K562 (cell line): Measurements from ENCODE around the gene ANXA3. TPM values are rescaled to one million over a fixed set of nuclear protein-coding genes. Genes with fewer than 3 reads are reported as not detected.

Experiments
- E2F5 ChIP-seq: sonication (generic); formaldehyde crosslinking; IDR thresholded peaks from 2 replicates; pipeline ENCODE4 v1.8.0; 2022; ENCODE audit warnings: mild to moderate bottlenecking, missing genetic modification reagents
- E2F6 ChIP-seq, 2 experiments: IDR thresholded peaks; 2 replicates each; pipeline ENCODE4 v1.6.1; 2011; ENCODE audit warnings: borderline replicate concordance in 1 of 2, control low read depth in 1 of 2, low read depth in 1 of 2, low read length in 1 of 2, mild to moderate bottlenecking in 1 of 2, mixed read lengths in 1 of 2, moderate library complexity in 1 of 2; ENCODE audit not compliant: insufficient read depth in 1 of 2, insufficient read length in 1 of 2, poor library complexity in 1 of 2, severe bottlenecking in 1 of 2; ENCODE audit errors: extremely low read depth in 1 of 2
- JUND ChIP-seq, 2 experiments: IDR thresholded peaks; 2 replicates in 1 of 2; 3 replicates in 1 of 2; pipeline ENCODE4 v1.6.1; 2011; ENCODE audit warnings: borderline replicate concordance in 2 of 2, low read depth in 2 of 2, low read length in 2 of 2, improper control_type of control experiment in 1 of 2, missing biosample characterization in 1 of 2, missing genetic modification characterization in 1 of 2, missing genetic modification reagents in 1 of 2
- KLF10 ChIP-seq: fragments of 250-450 bp; sonication (Bioruptor Pico); IDR thresholded peaks from 2 replicates; pipeline ENCODE4 v1.6.1; 2021; ENCODE audit warnings: matching md5 sums
- NFIC ChIP-seq: fragments of 450-650 bp; IDR thresholded peaks from 2 replicates; pipeline ENCODE4 v1.6.1; 2017; ENCODE audit warnings: mild to moderate bottlenecking, inconsistent platforms
- NFIX ChIP-seq: fragments of 250-450 bp; sonication (Bioruptor Pico); IDR thresholded peaks from 2 replicates; pipeline ENCODE4 v1.4.0; 2020; ENCODE audit warnings: low read depth, mild to moderate bottlenecking, moderate library complexity
- NR1H2 ChIP-seq: sonication (generic); formaldehyde crosslinking; IDR thresholded peaks from 2 replicates; pipeline ENCODE4 v1.4.0; 2020; ENCODE audit warnings: mild to moderate bottlenecking, missing genetic modification reagents
- NR3C1 ChIP-seq: sonication (generic); formaldehyde crosslinking; IDR thresholded peaks from 2 replicates; pipeline ENCODE4 v1.8.1; 2022; ENCODE audit warnings: missing genetic modification reagents
- PREB ChIP-seq: sonication (generic); formaldehyde crosslinking; IDR thresholded peaks from 2 replicates; pipeline ENCODE4 v1.8.1; 2023; ENCODE audit warnings: mild to moderate bottlenecking, missing genetic modification reagents
- PTBP1 ChIP-seq: fragments of 200-400 bp; formaldehyde crosslinking; IDR thresholded peaks from 2 replicates; pipeline ENCODE4 v1.6.1; 2017; ENCODE audit warnings: low read depth, low read length
- RBM22 ChIP-seq: fragments of 200-400 bp; formaldehyde crosslinking; IDR thresholded peaks from 2 replicates; pipeline ENCODE4 v1.6.1; 2018; ENCODE audit warnings: low read length, low read depth; ENCODE audit not compliant: poor library complexity, severe bottlenecking
- SIX5 ChIP-seq, 2 experiments: IDR thresholded peaks; 2 replicates each; pipeline ENCODE4 v1.6.1; 2011; ENCODE audit warnings: low read length in 2 of 2, borderline replicate concordance in 1 of 2, low read depth in 1 of 2, mild to moderate bottlenecking in 1 of 2, moderate library complexity in 1 of 2; ENCODE audit not compliant: insufficient read depth in 1 of 2
- SMARCA5 ChIP-seq: fragments of 450-650 bp; IDR thresholded peaks from 2 replicates; pipeline ENCODE4 v1.6.1; 2016
- ZNF282 ChIP-seq: sonication (generic); formaldehyde crosslinking; IDR thresholded peaks from 2 replicates; pipeline ENCODE4 v1.8.1; 2023; ENCODE audit warnings: missing genetic modification reagents
- ZNF311 ChIP-seq: fragments of 250-450 bp; sonication (Bioruptor Pico); IDR thresholded peaks from 2 replicates; pipeline ENCODE4 v1.4.0; 2020; ENCODE audit warnings: mild to moderate bottlenecking, moderate library complexity
- polyA plus RNA-seq, 8 experiments: library from polyadenylated mRNA; depleted of rRNA in 4 of 8; stranded (reverse) in 5 of 8; unstranded in 3 of 8; fragments of >200 nt; fragmentation: Nextera tagmentation in 2 of 8; fragmentation: Illumina TruSeq in 1 of 8; extraction: Ambion mirVana in 2 of 8; extraction: Trizol in 1 of 8; gene quantifications; 2 replicates each; pipeline versions ENCODE4 v1.2.1 to v1.2.3, GENCODE V29; 2011 to 2014; ENCODE audit warnings: inconsistent platforms in 1 of 8, missing spikeins in 1 of 8
- total RNA-seq, 7 experiments: library from RNA; depleted of rRNA in 6 of 7; stranded (reverse); fragments of >200 nt in 6 of 7; fragmentation: Illumina TruSeq in 2 of 7; extraction: Trizol in 2 of 7; gene quantifications; 2 replicates each; pipeline versions ENCODE4 v1.2.1 to v1.2.3, GENCODE V29; 2011 to 2021; ENCODE audit warnings: low replicate concordance in 1 of 7
- TF ChIP-seq, protein P1 (sequence below): fragments of 250-450 bp; sonication (Bioruptor Pico); IDR thresholded peaks from 2 replicates; pipeline ENCODE4 v1.8.0; 2022; ENCODE audit warnings: inconsistent platforms, mild to moderate bottlenecking, moderate library complexity, borderline replicate concordance
- TF ChIP-seq, protein P2 (sequence below): fragments of 250-450 bp; sonication (Bioruptor Pico); IDR thresholded peaks from 2 replicates; pipeline ENCODE4 v1.8.0; 2022; ENCODE audit warnings: moderate library complexity, mild to moderate bottlenecking, inconsistent platforms

The ANXA3 gene
- total and polyA plus RNA-seq, 9 of the 15 experiments (the other 6 are each of a cell fraction or from before 2014, with no cell fraction given), result 6.3 to 15.5 (median 9.8) TPM

DNA sequence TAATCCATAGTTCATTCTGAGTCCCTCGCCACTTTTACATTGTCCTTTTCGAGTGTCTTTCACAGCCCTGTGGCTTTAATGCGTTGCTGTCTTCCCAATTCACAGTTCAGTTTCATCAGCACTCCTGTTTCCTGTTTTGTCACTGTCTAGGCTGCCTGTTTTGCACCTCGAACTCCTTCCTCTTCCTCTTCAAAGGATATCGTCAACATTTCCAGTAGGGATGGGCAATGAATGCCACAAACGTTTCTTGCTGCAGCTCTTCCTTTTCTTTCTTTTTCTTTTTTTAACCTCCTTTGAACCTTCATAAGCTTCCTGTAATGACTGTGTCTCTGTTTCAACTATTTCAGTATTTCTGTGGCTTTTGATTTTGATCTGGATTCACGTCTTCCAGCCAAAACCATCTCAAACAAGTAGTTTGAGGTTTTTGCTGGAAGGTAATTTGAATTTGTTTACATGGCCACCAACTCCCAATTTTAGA is 105.4 kb downstream of the ANXA3 start (continued):
- TF ChIP-seq, protein P1, sequence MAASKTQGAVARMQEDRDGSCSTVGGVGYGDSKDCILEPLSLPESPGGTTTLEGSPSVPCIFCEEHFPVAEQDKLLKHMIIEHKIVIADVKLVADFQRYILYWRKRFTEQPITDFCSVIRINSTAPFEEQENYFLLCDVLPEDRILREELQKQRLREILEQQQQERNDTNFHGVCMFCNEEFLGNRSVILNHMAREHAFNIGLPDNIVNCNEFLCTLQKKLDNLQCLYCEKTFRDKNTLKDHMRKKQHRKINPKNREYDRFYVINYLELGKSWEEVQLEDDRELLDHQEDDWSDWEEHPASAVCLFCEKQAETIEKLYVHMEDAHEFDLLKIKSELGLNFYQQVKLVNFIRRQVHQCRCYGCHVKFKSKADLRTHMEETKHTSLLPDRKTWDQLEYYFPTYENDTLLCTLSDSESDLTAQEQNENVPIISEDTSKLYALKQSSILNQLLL, result no peak
- no peak for TF ChIP-seq PTBP1
- TF ChIP-seq NR3C1 (CRISPR knock-in tag), result no peak
- TF ChIP-seq KLF10 (CRISPR knock-in tag), result no peak
- TF ChIP-seq, protein P2, sequence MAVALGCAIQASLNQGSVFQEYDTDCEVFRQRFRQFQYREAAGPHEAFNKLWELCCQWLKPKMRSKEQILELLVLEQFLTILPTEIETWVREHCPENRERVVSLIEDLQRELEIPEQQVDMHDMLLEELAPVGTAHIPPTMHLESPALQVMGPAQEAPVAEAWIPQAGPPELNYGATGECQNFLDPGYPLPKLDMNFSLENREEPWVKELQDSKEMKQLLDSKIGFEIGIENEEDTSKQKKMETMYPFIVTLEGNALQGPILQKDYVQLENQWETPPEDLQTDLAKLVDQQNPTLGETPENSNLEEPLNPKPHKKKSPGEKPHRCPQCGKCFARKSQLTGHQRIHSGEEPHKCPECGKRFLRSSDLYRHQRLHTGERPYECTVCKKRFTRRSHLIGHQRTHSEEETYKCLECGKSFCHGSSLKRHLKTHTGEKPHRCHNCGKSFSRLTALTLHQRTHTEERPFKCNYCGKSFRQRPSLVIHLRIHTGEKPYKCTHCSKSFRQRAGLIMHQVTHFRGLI, result no peak
- no peak for TF ChIP-seq NR1H2
- TF ChIP-seq RBM22, result no peak
- TF ChIP-seq NFIX, result no peak
- TF ChIP-seq JUND (IDR thresholded peaks at IDR 0.05; ENCODE audit: borderline replicate concordance, low read depth, low read length), result peak; percentile 43; the same call in 1 of the 2 replicates
- TF ChIP-seq JUND (tag; IDR thresholded peaks at IDR 0.05; ENCODE audit: borderline replicate concordance, low read depth, low read length), result peak; percentile 52; the same call in 2 of the 3 replicates
- no peak for TF ChIP-seq ZNF282
- no peak for TF ChIP-seq SIX5 (IDR thresholded peaks at IDR 0.05; ENCODE audit: borderline replicate concordance in 1 of 2, insufficient read depth in 1 of 2, low read depth in 1 of 2, low read length in 2 of 2)
- no peak for TF ChIP-seq PREB
- no peak for TF ChIP-seq E2F6 (IDR thresholded peaks at IDR 0.05; ENCODE audit: borderline replicate concordance in 1 of 2, extremely low read depth in 1 of 2, insufficient read depth in 1 of 2, insufficient read length in 1 of 2, low read depth in 1 of 2, low read length in 1 of 2, poor library complexity in 1 of 2, severe bottlenecking in 1 of 2)
- no peak for TF ChIP-seq NFIC
- peak; percentile 85; the same call in 1 of the 2 replicates for TF ChIP-seq SMARCA5
- TF ChIP-seq E2F5, result no peak
- TF ChIP-seq ZNF311 (CRISPR knock-in tag), result no peak
